Measurements from ENCODE around the gene ABCC1. TPM values are rescaled to one million over a fixed set of nuclear protein-coding genes. Genes with fewer than 3 reads are reported as not detected.

The ABCC1 gene
- total RNA-seq, 1 donor from 2014 or later = 21.8 TPM

- Mint-ChIP-seq H3K27me3 (ENCODE audit: unreplicated experiment) (peaks cover 10% of the 10 kb centered on the region), H3K4me3 (ENCODE audit: unreplicated experiment) (no peak overlapping the region), H3K27ac (ENCODE audit: unreplicated experiment) (no peak overlapping the region), H3K36me3 (ENCODE audit: low read depth, unreplicated experiment) (peaks cover 3% of the 10 kb centered on the region), H3K4me1 (ENCODE audit: unreplicated experiment) (peaks cover 8% of the 10 kb centered on the region), H3K9me3 (ENCODE audit: unreplicated experiment) (no peaks in the 10 kb centered on the region)
- TF ChIP-seq CTCF (IDR thresholded peaks at IDR 0.05; ENCODE audit: unreplicated experiment) = no peak
- DNase-seq (ENCODE audit: low spot score) = no peak
Observed at GRCh38 chr16:16010194-16010593, 60.8 kb downstream of the ABCC1 start.

GRCh38 chr16:16012144-16012543 lies 62.7 kb downstream of the ABCC1 start:
- TF ChIP-seq CTCF (IDR thresholded peaks at IDR 0.05; ENCODE audit: unreplicated experiment) = no peak
- Mint-ChIP-seq H3K27me3 (ENCODE audit: unreplicated experiment) (peaks cover 10% of the 10 kb centered on the region), H3K9me3 (ENCODE audit: unreplicated experiment) (no peaks in the 10 kb centered on the region), H3K4me1 (ENCODE audit: unreplicated experiment) (peaks cover 8% of the 10 kb centered on the region), H3K27ac (ENCODE audit: unreplicated experiment) (no peak overlapping the region), H3K4me3 (ENCODE audit: unreplicated experiment) (no peak overlapping the region), H3K36me3 (ENCODE audit: low read depth, unreplicated experiment) (peaks cover 6% of the 10 kb centered on the region)
- DNase-seq (ENCODE audit: low spot score) = no peak

GRCh38 chr16:16013812-16014211 lies 64.4 kb downstream of the ABCC1 start:
- H3K36me3 Mint-ChIP-seq (ENCODE audit: low read depth, unreplicated experiment) = peaks cover 6% of the 10 kb centered on the region
- H3K9me3 Mint-ChIP-seq (ENCODE audit: unreplicated experiment) = no peaks in the 10 kb centered on the region
- no peak overlapping the region for H3K27ac Mint-ChIP-seq (ENCODE audit: unreplicated experiment)
- H3K4me1 Mint-ChIP-seq (ENCODE audit: unreplicated experiment) = peaks cover 3% of the 10 kb centered on the region
- no peak overlapping the region for H3K4me3 Mint-ChIP-seq (ENCODE audit: unreplicated experiment)
- no peak for TF ChIP-seq CTCF (IDR thresholded peaks at IDR 0.05; ENCODE audit: unreplicated experiment)
- H3K27me3 Mint-ChIP-seq (ENCODE audit: unreplicated experiment) = peaks cover 11% of the 10 kb centered on the region
- DNase-seq (ENCODE audit: low spot score) = no peak

- Mint-ChIP-seq H3K4me3 (ENCODE audit: unreplicated experiment) (no peak overlapping the region), H3K27me3 (ENCODE audit: unreplicated experiment) (peaks cover 11% of the 10 kb centered on the region), H3K27ac (ENCODE audit: unreplicated experiment) (no peak overlapping the region), H3K36me3 (ENCODE audit: low read depth, unreplicated experiment) (peaks cover 10% of the 10 kb centered on the region), H3K9me3 (ENCODE audit: unreplicated experiment) (no peaks in the 10 kb centered on the region), H3K4me1 (ENCODE audit: unreplicated experiment) (peaks cover 3% of the 10 kb centered on the region)
- no peak for TF ChIP-seq CTCF (IDR thresholded peaks at IDR 0.05; ENCODE audit: unreplicated experiment)
- DNase-seq (ENCODE audit: low spot score) = no peak
Observed at GRCh38 chr16:16014329-16015224, 65.2 kb downstream of the ABCC1 start.

GRCh38 chr16:16015849-16016248 lies 66.4 kb downstream of the ABCC1 start:
- no peak overlapping the region for H3K27ac Mint-ChIP-seq (ENCODE audit: unreplicated experiment)
- peaks cover 14% of the 10 kb centered on the region for H3K27me3 Mint-ChIP-seq (ENCODE audit: unreplicated experiment)
- peaks cover 4% of the 10 kb centered on the region for H3K4me1 Mint-ChIP-seq (ENCODE audit: unreplicated experiment)
- H3K36me3 Mint-ChIP-seq (ENCODE audit: low read depth, unreplicated experiment) = peaks cover 13% of the 10 kb centered on the region
- H3K9me3 Mint-ChIP-seq (ENCODE audit: unreplicated experiment) = no peaks in the 10 kb centered on the region
- no peak for DNase-seq (ENCODE audit: low spot score)
- H3K4me3 Mint-ChIP-seq (ENCODE audit: unreplicated experiment) = no peak overlapping the region
- no peak for TF ChIP-seq CTCF (IDR thresholded peaks at IDR 0.05; ENCODE audit: unreplicated experiment)

All from endothelial cell (in vitro differentiated cells).